GM21619 (cell line): Measurements from ENCODE around the gene SIRT6.
"Not testable (repeated sequence)": the region's sequence is repeated elsewhere in the genome, so short reads cannot be mapped to it uniquely, and the experiment has no call there.

Experiments
- ATAC-seq: cut with Tn5 transposase; IDR thresholded peaks from one replicate; pipeline ENCODE4 v1.9.1; 2021; ENCODE audit not compliant: unreplicated experiment

Gene SIRT6

DNA sequence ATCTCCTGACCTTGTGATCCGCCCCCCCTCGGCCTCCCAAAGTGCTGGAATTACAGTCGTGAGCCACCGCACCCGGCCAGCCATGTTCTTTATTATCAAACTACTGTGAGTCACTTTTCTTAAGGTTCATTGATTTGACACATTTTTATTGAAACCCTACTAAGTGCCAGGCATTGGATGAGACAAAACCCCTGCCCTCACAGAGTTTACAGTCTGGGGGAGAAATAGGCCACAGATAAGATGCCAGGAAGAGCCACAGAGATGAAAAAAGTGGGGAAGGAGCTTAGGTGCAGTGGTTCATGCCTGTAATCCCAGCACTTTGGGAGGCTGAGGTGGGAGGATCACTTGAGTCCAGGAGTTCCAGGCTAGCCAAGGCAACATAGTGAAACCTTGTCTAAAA is 43.9 kb downstream of the SIRT6 start:
- no peak for ATAC-seq

DNA sequence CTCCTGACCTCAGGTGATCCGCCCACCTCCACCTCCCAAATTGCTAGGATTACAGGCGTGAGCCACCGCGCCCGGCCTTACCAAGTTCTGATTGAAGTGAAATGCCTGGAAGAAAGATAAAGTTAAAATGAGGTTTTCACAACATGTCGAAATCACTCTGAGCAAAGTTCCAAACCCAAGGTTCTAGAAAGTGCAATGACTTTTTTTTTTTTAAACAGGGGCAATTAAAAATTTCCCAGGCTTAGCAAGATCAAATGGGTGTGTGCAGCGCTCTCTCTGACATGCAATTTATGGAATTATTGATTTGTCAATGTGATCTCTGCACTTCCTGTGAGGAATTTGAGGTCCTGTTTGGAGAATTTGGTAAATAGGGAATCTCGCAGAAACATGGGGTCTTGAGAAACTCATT is 45.7 kb downstream of the SIRT6 start:
- no peak for ATAC-seq

DNA sequence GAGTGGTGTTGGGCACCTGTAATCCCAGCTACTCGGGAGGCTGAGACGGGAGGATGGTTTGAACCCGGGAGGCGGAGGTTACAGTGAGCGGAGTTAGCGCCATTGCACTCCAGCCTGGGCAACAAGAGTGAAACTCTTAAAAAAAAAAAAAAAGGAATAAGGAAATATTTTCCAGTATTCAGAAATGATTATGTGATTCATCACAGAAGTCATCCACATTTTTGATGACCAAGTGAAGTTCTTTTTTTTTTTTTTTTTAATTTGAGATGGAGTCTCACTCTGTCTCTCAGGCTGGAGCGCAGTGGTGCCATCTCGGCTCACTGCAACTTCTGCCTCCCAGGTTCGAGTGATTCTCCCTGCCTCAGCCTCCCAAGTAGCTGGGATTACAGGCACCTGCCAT is 47.0 kb downstream of the SIRT6 start:
- ATAC-seq = not testable (repeated sequence)

DNA sequence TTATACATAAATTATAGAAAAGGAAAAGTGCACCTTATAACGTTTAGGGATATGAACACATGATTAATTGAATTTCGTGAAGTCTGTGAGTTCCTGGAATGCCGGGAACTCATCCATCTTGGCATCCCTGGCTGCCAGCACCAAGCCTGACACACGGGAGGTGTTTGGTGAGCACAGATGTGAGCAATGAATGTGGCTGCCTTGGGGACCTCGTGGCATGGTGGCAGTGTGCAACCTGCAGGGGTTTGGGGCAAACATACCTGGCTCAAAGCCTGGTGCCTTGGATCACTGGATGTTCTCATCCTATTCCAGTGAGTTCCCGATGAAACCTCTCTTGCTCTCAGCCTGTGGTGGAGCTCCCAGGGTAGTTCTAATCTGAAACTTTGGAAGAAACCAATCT is 48.0 kb downstream of the SIRT6 start:
- no peak for ATAC-seq

DNA sequence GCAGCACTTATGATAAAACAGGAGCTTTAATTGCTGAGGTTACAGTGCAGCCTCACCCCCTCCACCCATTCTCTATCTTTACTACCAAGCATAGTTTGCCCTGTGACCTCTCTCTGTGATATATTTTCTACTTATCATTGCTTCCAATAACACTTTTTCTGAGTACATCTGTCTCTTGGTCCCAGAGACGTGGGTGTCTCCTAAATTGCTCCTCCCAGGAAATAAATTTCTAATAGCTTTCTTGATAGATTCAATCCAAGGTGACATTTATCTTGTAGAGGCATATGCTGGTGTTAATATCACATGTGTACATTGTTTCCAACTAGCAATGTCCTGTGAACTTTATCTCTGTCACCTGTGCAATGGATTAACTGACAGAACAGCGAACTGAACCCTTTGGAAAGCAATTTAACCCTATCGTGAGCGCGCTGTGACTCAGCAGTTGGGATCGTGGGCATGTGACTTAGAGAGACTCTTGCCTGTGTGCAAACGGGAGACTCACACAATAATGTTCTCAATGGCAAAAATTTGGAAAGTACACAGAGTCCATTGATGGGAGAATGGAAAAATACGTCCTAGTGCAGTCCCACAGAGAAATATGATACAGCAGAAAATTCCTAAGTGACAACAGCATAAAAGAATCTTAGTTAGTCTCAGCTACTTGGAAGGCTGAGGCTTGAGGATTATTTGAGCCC is 51.5 kb downstream of the SIRT6 start:
- ATAC-seq = no peak

DNA sequence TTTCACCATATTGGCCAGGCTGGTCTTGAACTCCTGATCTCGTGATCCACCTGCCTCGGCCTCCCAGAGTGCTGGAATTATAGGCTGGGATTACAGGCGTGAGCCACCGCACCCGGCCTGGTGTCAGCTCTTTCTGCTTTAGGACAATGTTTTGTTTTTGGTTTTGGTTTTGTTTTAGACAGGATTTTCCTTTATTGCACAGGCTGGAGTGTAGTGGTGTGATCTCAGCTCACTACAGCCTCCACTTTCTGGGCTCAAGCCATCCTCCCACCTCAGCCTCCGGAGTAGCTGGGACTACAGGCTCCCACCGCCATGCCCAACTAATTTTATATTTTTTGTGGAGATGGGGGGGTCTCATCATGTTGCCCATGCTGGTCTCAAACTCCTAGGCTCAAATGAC is 53.3 kb downstream of the SIRT6 start:
- ATAC-seq = not testable (repeated sequence)

DNA sequence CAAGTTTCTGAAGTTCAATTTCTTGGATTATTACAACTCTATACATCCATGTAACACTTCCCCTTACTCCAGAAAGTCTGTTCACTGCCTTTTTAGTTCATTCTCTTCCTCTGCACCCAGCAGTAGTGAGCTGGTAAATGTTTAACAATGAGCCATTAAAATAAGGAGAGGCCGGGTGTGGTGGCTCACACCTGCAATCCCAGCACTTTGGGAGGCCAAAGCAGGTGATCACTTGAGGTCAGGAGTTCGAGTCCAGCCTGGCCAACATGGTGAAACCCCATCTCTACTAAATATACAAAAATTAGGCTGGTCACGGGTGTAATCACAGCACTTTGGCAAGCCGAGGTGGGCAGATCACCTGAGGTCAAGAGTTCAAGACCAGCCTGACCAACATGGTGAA is 55.0 kb downstream of the SIRT6 start:
- not testable (repeated sequence) for ATAC-seq

DNA sequence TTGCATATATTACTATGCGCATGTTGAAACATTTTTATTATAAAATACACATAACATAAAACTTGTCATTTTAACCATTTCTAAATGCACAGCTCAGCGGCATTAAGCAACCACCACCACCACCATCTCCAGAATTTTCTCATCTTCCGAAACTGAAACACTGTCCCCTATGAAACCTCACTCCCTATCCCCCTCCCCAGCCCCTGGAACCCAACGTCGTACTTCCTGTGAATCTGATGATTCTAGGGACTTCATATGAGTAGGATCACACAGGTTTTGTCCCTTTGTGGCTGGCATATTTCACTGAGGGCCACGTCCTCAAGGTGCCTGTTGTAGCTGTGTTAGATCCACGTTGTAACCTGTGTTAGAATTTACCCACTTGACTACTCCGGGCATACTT is 57.7 kb downstream of the SIRT6 start:
- ATAC-seq = no peak
